GM12878 (cell line): ENCODE measurements around the gene RRP12. TPM values are rescaled to one million over a fixed set of nuclear protein-coding genes. Genes with fewer than 3 reads are reported as not detected.

ENCODE experiments used
- ATAC-seq: fragments of 200-7000 bp; cut with Tn5 transposase; 3 replicates; pipeline ENCODE4 v1.9.1; 2020; ENCODE audit warnings: mild to moderate bottlenecking, moderate library complexity
- BruUV-seq: library from RNA; stranded (reverse); fragments of 400-500 nt; replicated peaks from 2 replicates; lab custom pipeline; 2021; lab: Mats Ljungman, UMichigan
- CTCF ChIA-PET: fragments of 300-600 bp; sonication (Branson Sonifier 250); formaldehyde crosslinking; extraction: SDS; loops from one replicate; lab custom pipeline; 2021; ENCODE audit warnings: inconsistent platforms; lab: Yijun Ruan, JAX
- POLR2A ChIA-PET: fragments of 350-600 bp; formaldehyde crosslinking; extraction: SDS; loops from one replicate; lab custom pipeline; 2021; ENCODE audit warnings: inconsistent platforms; lab: Charles Lee
- RAD21 ChIA-PET: fragments of 300-600 bp; sonication (Branson Sonifier 250); formaldehyde crosslinking; loops from one replicate; lab custom pipeline; 2023; ENCODE audit warnings: antibody characterized with exemption; ENCODE audit not compliant: unreplicated experiment; lab: Charles Lee
- SMC1A ChIA-PET: fragments of 300-600 bp; sonication (Branson Sonifier 250); formaldehyde crosslinking; loops from one replicate; lab custom pipeline; 2023; ENCODE audit not compliant: unreplicated experiment, uncharacterized antibody; lab: Charles Lee
- DNase-seq: peaks from one replicate; pipeline ENCODE4 v3.0.0-alpha.2; 2011; ENCODE audit warnings: low read depth, low spot score
- FAIRE-seq: peaks from 3 replicates; lab custom pipeline; 2011; peaks lifted over from hg19 to GRCh38; lab: Jason Lieb, UNC
- H2AFZ ChIP-seq: 2 replicates; pipeline ENCODE4 v1.6.0; 2011; ENCODE audit warnings: low read depth, low read length, control low read depth; ENCODE audit not compliant: control insufficient read depth
- H3K27ac ChIP-seq: 2 replicates; pipeline ENCODE4 v1.5.1; 2011; ENCODE audit warnings: control low read depth; ENCODE audit not compliant: control insufficient read depth, insufficient read depth
- H3K27me3 ChIP-seq, 2 experiments: replicated peaks in 1 of 2; 2 replicates each; pipeline versions ENCODE4 v1.6.0 to v1.6.1; 2011; ENCODE audit warnings: low read length in 1 of 2; ENCODE audit not compliant: control insufficient read depth in 2 of 2, insufficient read depth in 2 of 2
- H3K36me3 ChIP-seq, 2 experiments: 2 replicates each; pipeline ENCODE4 v1.5.1; 2011; ENCODE audit warnings: low read length in 1 of 2; ENCODE audit not compliant: control insufficient read depth in 2 of 2, insufficient read depth in 2 of 2
- H3K4me1 ChIP-seq: 2 replicates; pipeline ENCODE4 v1.6.1; 2011; ENCODE audit warnings: mild to moderate bottlenecking, low read length, moderate library complexity, mixed read lengths; ENCODE audit not compliant: control insufficient read depth, insufficient read depth
- H3K4me2 ChIP-seq: 2 replicates; pipeline ENCODE4 v1.6.0; 2011; ENCODE audit warnings: control low read depth; ENCODE audit not compliant: control insufficient read depth, insufficient read depth
- H3K4me3 ChIP-seq: fragments of 200-600 bp; sonication (generic); 2 replicates; pipeline ENCODE4 v1.5.1; 2016
- H3K79me2 ChIP-seq: 2 replicates; pipeline ENCODE4 v1.6.0; 2011; ENCODE audit warnings: low read length; ENCODE audit not compliant: control insufficient read depth, insufficient read depth
- H3K9ac ChIP-seq: 2 replicates; pipeline ENCODE4 v1.8.0; 2011; ENCODE audit warnings: low read length, control low read depth, mixed read lengths; ENCODE audit not compliant: control insufficient read depth, insufficient read depth
- H3K9me3 ChIP-seq: replicated peaks from 3 replicates; pipeline ENCODE4 v1.5.1; 2011; ENCODE audit warnings: mild to moderate bottlenecking, low read length; ENCODE audit not compliant: control insufficient read depth, insufficient read depth
- H4K20me1 ChIP-seq: 2 replicates; pipeline ENCODE4 v1.6.0; 2011; ENCODE audit not compliant: control insufficient read depth, insufficient read depth
- BCL11A ChIP-seq: IDR thresholded peaks from 2 replicates; pipeline ENCODE4 v1.6.1; 2011; ENCODE audit warnings: low read depth, low read length
- BCLAF1 ChIP-seq: fragments of 450-650 bp; IDR thresholded peaks from 2 replicates; pipeline ENCODE4 v1.6.1; 2017; ENCODE audit warnings: antibody characterized with exemption, mild to moderate bottlenecking, moderate library complexity
- DPF2 ChIP-seq: fragments of 450-650 bp; IDR thresholded peaks from 2 replicates; pipeline ENCODE4 v1.6.1; 2017; ENCODE audit warnings: mild to moderate bottlenecking
- EP300 ChIP-seq, 2 experiments: fragments of 150-350 bp in 1 of 2; IDR thresholded peaks; 2 replicates each; pipeline ENCODE4 v1.6.1; 2011 to 2012; ENCODE audit warnings: low read depth in 2 of 2, low read length in 2 of 2, borderline replicate concordance in 1 of 2, improper control_type of control experiment in 1 of 2, inconsistent platforms in 1 of 2; ENCODE audit not compliant: control insufficient read depth in 1 of 2
- FOXM1 ChIP-seq: IDR thresholded peaks from 2 replicates; pipeline ENCODE4 v1.6.1; 2012; ENCODE audit warnings: low read depth, mild to moderate bottlenecking, inconsistent platforms, low read length, moderate library complexity
- HCFC1 ChIP-seq: fragments of 150-350 bp; IDR thresholded peaks from 2 replicates; pipeline ENCODE4 v1.6.1; 2014; ENCODE audit warnings: low read length
- JUNB ChIP-seq: IDR thresholded peaks from 2 replicates; pipeline ENCODE4 v1.6.1; 2016; ENCODE audit warnings: antibody characterized with exemption, mild to moderate bottlenecking
- KAT2A ChIP-seq: conservative IDR thresholded peaks from 2 replicates; pipeline ENCODE4 v1.6.1; 2011; ENCODE audit warnings: low read depth, low read length; ENCODE audit not compliant: control insufficient read depth
- MTA3 ChIP-seq: IDR thresholded peaks from 2 replicates; pipeline ENCODE4 v1.6.1; 2012; ENCODE audit warnings: low read length, inconsistent platforms, borderline replicate concordance
- PBX3 ChIP-seq: IDR thresholded peaks from 2 replicates; pipeline ENCODE4 v1.6.1; 2011; ENCODE audit warnings: mild to moderate bottlenecking, low read depth, low read length, moderate library complexity; ENCODE audit not compliant: insufficient replicate concordance
- SKIL ChIP-seq: fragments of 450-650 bp; IDR thresholded peaks from 2 replicates; pipeline ENCODE4 v1.6.1; 2017; ENCODE audit warnings: mild to moderate bottlenecking, low read depth, inconsistent platforms; ENCODE audit not compliant: poor library complexity, severe bottlenecking
- STAT3 ChIP-seq: IDR thresholded peaks from 2 replicates; pipeline ENCODE4 v1.6.1; 2011; ENCODE audit warnings: low read depth, low read length, improper control_type of control experiment
- TCF12 ChIP-seq: IDR thresholded peaks from 2 replicates; pipeline ENCODE4 v1.6.1; 2011; ENCODE audit warnings: low read depth, mild to moderate bottlenecking, low read length
- YBX1 ChIP-seq: fragments of 450-650 bp; IDR thresholded peaks from 2 replicates; pipeline ENCODE4 v1.6.1; 2016; ENCODE audit warnings: antibody characterized with exemption
- ZBED1 ChIP-seq: IDR thresholded peaks from 2 replicates; pipeline ENCODE4 v1.6.1; 2016; ENCODE audit warnings: borderline replicate concordance
- WGBS: methylation state at CpG from one replicate; pipeline ENCODE4 v1.1.6; 2016; ENCODE audit warnings: low lambda C conversion rate; ENCODE audit not compliant: insufficient replicate concordance, insufficient coverage; ENCODE audit errors: missing lambda C conversion rate; 5-methylcytosine and 5-hydroxymethylcytosine counted together
- in situ Hi-C: fragments of 300-500 bp; cut with MboI; formaldehyde crosslinking; loops from 9 replicates; pipeline ENCODE4 v1.14.3; 2018; ENCODE audit warnings: mixed read lengths
- intact Hi-C: fragments of 100-400 bp; cut with micrococcal nuclease; formaldehyde crosslinking; loops from one replicate; pipeline ENCODE4 v1.14.2; 2022; ENCODE audit not compliant: unreplicated experiment
- polyA plus RNA-seq, 11 experiments: library from polyadenylated mRNA; depleted of rRNA in 4 of 11; unstranded in 6 of 11; stranded (reverse) in 5 of 11; fragments of >200 nt; fragmentation: Nextera tagmentation in 4 of 11; fragmentation: Illumina TruSeq in 1 of 11; extraction: Ambion mirVana in 4 of 11; extraction: Trizol in 1 of 11; gene quantifications; 1 replicate in 1 of 11; 2 replicates in 10 of 11; pipeline versions ENCODE4 v1.2.1 to v1.2.3, GENCODE V29; 2011 to 2016; ENCODE audit warnings: inconsistent platforms in 2 of 11, missing spikeins in 2 of 11, low read depth in 1 of 11
- total RNA-seq, 4 experiments: library from RNA; depleted of rRNA in 3 of 4; stranded (reverse); fragments of >200 nt in 3 of 4; fragmentation: Illumina TruSeq in 1 of 4; extraction: Trizol in 1 of 4; gene quantifications; 2 replicates each; pipeline versions ENCODE4 v1.2.1 to v1.2.3, GENCODE V29; 2013 to 2021
- TF ChIP-seq, protein P1 (sequence below): fragments of 450-650 bp; IDR thresholded peaks from 2 replicates; pipeline ENCODE4 v1.6.1; 2017; ENCODE audit warnings: mild to moderate bottlenecking

The RRP12 gene
- total and polyA plus RNA-seq, 10 of the 15 experiments (the other 5 are each of a cell fraction or from before 2014, with no cell fraction given) = 5.3 to 48.7 (median 16.8) TPM

DNA sequence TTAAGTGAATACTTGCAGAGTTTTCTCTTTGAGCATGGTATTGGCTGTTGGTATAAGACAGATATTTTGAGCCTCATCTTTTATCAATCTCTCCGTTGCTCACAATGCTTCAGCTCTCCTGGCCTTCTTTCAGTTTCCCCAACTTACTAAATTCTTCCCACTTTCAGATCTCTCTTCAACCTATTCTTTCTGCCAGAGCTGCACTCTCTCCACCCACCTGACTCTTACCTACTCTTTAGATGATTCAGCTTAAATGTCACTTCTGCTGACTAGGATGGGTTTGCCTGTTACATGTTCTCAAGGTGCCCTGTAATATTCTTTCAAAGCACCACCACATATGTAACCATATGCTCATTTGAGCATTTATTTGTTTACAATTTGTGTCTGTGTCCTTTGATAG, 43.1 kb upstream of the RRP12 start:
- in situ Hi-C loops (no loop called here), intact Hi-C loops (no loop called here)
- H3K9ac ChIP-seq = no peak overlapping the region
- H3K79me2 ChIP-seq = peaks cover 36% of the 10 kb centered on the region
- H2AFZ ChIP-seq = no peak overlapping the region
- ChIA-PET RAD21 (interaction anchor here (1.8 kb wide), 1 partner anchor 35 kb away, joined by 5 read pairs; no protein-coding TSS in a partner anchor), POLR2A (interaction anchor here (0.6 to 1.3 kb wide), 2 partner anchors 15 to 110 kb away, joined by 3 to 4 read pairs; no protein-coding TSS in a partner anchor), SMC1A (interaction anchor here (0.8 to 3.0 kb wide), 6 partner anchors 13 to 723 kb away, joined by 3 to 12 read pairs (median 4); no protein-coding TSS in a partner anchor), CTCF (interaction anchor here (0.7 to 3.6 kb wide), 9 partner anchors 8 to 166 kb away, joined by 3 to 18 read pairs (median 4); partner anchors contain the start of gene RRP12)
- peaks cover 0 to 16% of the 10 kb centered on the region in 2 experiments; a peak in 3 of 4 replicates for H3K36me3 ChIP-seq
- no peak for DNase-seq
- H3K27ac ChIP-seq = no peak overlapping the region
- no peak for ATAC-seq
- H3K4me1 ChIP-seq = peaks cover 8% of the 10 kb centered on the region
- no TSS peak for BruUV-seq
- no peak for FAIRE-seq
- H3K27me3 ChIP-seq = no peaks in the 10 kb centered on the region
- 5% methylated on average over 1 of the region's 1 CpG for WGBS
- H4K20me1 ChIP-seq = no peaks in the 10 kb centered on the region
- H3K4me3 ChIP-seq = peak overlapping the region; percentile 89; the same call in 1 of the 2 replicates
- peak overlapping the region; percentile 91 for H3K4me2 ChIP-seq
- no peaks in the 10 kb centered on the region; the same call in 2 of the 3 replicates for H3K9me3 ChIP-seq
- TF ChIP-seq SKIL (no peak), DPF2 (no peak), FOXM1 (no peak), YBX1 (no peak), HCFC1 (no peak), STAT3 (no peak), ZBED1 (no peak), MTA3 (no peak), JUNB (no peak), TCF12 (no peak), PBX3 (no peak), EP300 (IDR thresholded peaks at IDR 0.05; ENCODE audit: borderline replicate concordance in 1 of 2, control insufficient read depth in 1 of 2, low read depth in 2 of 2, low read length in 2 of 2) (no peak), KAT2A (no peak), BCL11A (no peak), BCLAF1 (no peak)
- TF ChIP-seq, protein P1, sequence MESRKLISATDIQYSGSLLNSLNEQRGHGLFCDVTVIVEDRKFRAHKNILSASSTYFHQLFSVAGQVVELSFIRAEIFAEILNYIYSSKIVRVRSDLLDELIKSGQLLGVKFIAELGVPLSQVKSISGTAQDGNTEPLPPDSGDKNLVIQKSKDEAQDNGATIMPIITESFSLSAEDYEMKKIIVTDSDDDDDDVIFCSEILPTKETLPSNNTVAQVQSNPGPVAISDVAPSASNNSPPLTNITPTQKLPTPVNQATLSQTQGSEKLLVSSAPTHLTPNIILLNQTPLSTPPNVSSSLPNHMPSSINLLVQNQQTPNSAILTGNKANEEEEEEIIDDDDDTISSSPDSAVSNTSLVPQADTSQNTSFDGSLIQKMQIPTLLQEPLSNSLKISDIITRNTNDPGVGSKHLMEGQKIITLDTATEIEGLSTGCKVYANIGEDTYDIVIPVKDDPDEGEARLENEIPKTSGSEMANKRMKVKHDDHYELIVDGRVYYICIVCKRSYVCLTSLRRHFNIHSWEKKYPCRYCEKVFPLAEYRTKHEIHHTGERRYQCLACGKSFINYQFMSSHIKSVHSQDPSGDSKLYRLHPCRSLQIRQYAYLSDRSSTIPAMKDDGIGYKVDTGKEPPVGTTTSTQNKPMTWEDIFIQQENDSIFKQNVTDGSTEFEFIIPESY = no peak
